ENCODE results near the gene GNAL.

GNAL gene

DNA sequence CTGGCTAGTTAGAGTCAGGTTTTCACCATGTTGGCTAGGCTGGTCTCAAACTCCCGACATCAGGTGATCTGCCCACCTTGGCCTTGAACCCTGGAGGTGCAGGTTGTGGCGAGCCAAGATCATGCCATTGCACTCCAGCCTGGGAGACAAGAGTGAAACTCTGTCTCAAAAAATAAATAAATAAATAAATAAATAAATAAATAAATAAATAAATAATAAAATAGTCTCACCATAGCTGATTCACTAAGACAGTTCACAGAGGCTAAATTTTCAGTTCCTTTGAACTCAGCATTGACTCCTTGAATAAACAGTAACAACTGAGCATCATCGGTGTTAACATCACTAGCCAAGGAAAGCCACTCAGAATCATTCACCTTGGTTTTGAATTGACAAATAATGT is 32.7 kb downstream of the GNAL start:
- TF ChIP-seq, protein P1, sequence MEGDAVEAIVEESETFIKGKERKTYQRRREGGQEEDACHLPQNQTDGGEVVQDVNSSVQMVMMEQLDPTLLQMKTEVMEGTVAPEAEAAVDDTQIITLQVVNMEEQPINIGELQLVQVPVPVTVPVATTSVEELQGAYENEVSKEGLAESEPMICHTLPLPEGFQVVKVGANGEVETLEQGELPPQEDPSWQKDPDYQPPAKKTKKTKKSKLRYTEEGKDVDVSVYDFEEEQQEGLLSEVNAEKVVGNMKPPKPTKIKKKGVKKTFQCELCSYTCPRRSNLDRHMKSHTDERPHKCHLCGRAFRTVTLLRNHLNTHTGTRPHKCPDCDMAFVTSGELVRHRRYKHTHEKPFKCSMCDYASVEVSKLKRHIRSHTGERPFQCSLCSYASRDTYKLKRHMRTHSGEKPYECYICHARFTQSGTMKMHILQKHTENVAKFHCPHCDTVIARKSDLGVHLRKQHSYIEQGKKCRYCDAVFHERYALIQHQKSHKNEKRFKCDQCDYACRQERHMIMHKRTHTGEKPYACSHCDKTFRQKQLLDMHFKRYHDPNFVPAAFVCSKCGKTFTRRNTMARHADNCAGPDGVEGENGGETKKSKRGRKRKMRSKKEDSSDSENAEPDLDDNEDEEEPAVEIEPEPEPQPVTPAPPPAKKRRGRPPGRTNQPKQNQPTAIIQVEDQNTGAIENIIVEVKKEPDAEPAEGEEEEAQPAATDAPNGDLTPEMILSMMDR (IDR thresholded peaks at IDR 0.05; ENCODE audit: low read depth, low read length) = no peak
- TF ChIP-seq POLR2A (IDR thresholded peaks at IDR 0.05; ENCODE audit: extremely low read depth, insufficient read length) = no peak
- no peak for TF ChIP-seq MYC (IDR thresholded peaks at IDR 0.05; ENCODE audit: low read depth, low read length)
- TF ChIP-seq, protein P2, sequence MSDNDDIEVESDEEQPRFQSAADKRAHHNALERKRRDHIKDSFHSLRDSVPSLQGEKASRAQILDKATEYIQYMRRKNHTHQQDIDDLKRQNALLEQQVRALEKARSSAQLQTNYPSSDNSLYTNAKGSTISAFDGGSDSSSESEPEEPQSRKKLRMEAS (IDR thresholded peaks at IDR 0.05; ENCODE audit: low read depth, low read length) = no peak
- no peak overlapping the region for H3K4me3 ChIP-seq (ENCODE audit: low read depth, low read length)
- no peak for DNase-seq (ENCODE audit: low read depth)

DNA sequence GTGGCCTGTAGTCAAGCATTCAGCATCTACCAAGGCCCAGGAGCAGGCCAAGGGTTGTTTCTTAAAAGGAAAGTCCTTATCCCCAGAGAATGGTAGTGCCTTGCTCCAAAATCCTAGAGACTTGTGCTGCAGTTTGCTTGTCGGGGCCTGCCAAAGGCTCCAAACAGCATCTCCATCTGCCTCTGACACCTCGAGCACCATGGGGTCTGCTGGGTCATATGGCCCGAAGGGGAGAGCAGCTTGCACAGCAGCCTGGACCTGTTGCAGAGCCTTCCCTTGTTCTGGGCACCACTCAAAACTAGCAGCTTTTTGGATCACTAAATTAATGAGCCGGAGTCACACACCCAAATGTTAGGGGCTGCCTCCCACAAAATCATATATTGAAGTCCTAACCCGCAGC is 35.7 kb downstream of the GNAL start:
- TF ChIP-seq, protein P1 (IDR thresholded peaks at IDR 0.05; ENCODE audit: low read depth, low read length) = no peak
- TF ChIP-seq MYC (IDR thresholded peaks at IDR 0.05; ENCODE audit: low read depth, low read length) (no peak), POLR2A (IDR thresholded peaks at IDR 0.05; ENCODE audit: extremely low read depth, insufficient read length) (no peak)
- no peak for DNase-seq (ENCODE audit: low read depth)
- H3K4me3 ChIP-seq (ENCODE audit: low read depth, low read length) = no peak overlapping the region

DNA sequence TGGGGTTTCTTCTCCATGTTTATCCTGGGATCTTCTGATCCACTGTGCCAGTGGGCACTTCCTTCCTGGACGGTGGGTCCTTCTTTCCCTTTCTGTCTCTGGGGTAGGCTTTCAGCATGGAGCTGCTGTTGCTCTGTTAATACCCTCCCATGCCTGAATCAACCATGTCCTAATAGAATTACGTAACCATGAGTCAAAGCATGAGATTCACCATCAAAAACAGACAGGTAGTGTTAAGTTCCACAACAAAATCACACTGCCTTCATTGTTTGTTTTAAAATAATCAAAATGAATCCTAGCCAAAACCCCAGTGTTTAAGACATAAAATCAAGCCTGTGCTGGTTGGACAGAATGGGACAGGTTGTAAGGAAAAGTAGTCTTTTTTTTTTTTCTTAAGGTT is 37.5 kb downstream of the GNAL start:
- DNase-seq (ENCODE audit: low read depth) = no peak
- TF ChIP-seq MYC (IDR thresholded peaks at IDR 0.05; ENCODE audit: low read depth, low read length) = no peak
- TF ChIP-seq, protein P1 (IDR thresholded peaks at IDR 0.05; ENCODE audit: low read depth, low read length) = no peak
- TF ChIP-seq, protein P2 (IDR thresholded peaks at IDR 0.05; ENCODE audit: low read depth, low read length) = no peak
- no peak for TF ChIP-seq POLR2A (IDR thresholded peaks at IDR 0.05; ENCODE audit: extremely low read depth, insufficient read length)
- H3K4me3 ChIP-seq (ENCODE audit: low read depth, low read length) = no peak overlapping the region

DNA sequence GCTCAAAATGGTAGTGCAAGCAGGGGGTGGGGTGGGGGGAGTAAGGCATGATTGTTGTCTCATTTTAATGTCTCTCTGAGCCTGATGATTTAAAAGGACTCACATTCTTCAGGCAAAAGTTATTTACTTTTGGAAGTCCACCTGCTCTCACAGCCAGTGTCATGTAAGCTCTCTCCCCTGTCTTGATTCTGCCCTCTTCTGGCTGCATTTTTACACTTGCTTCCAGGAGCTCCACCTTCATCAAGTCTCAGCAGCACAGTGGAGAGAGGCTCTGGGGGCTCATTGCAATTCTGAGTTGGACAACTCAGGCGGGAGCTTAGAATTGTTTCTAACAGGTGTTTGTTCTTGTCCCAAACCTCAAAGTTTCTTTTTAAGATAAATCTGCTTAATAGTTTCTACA is 39.2 kb downstream of the GNAL start:
- H3K4me3 ChIP-seq (ENCODE audit: low read depth, low read length) = no peak overlapping the region
- peak; percentile 48 for DNase-seq (ENCODE audit: low read depth)
- TF ChIP-seq, protein P1 (IDR thresholded peaks at IDR 0.05; ENCODE audit: low read depth, low read length) = peak; percentile 23
- no peak for TF ChIP-seq MYC (IDR thresholded peaks at IDR 0.05; ENCODE audit: low read depth, low read length)
- no peak for TF ChIP-seq POLR2A (IDR thresholded peaks at IDR 0.05; ENCODE audit: extremely low read depth, insufficient read length)
- TF ChIP-seq, protein P2 (IDR thresholded peaks at IDR 0.05; ENCODE audit: low read depth, low read length) = no peak

DNA sequence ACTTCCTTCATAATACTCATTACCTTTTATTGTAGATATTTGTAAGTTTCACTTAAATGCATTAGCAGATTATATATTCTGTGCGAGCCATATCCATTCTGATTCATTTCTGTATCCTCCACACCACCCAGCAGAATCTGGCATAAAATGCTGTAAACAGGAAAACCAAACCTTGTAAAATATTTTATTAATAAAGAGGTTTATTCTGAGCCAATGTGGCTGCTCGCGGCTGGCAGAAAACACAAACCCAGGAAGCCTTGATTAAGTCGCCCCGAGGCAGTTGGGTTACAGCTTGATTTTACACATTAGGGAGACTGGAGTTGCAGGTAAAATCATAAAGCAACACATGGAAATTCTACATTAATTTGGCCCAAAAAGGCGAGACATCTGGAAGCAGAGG is 40.5 kb downstream of the GNAL start:
- TF ChIP-seq MYC (IDR thresholded peaks at IDR 0.05; ENCODE audit: low read depth, low read length) = no peak
- no peak for TF ChIP-seq POLR2A (IDR thresholded peaks at IDR 0.05; ENCODE audit: extremely low read depth, insufficient read length)
- H3K4me3 ChIP-seq (ENCODE audit: low read depth, low read length) = no peak overlapping the region
- DNase-seq (ENCODE audit: low read depth) = no peak

DNA sequence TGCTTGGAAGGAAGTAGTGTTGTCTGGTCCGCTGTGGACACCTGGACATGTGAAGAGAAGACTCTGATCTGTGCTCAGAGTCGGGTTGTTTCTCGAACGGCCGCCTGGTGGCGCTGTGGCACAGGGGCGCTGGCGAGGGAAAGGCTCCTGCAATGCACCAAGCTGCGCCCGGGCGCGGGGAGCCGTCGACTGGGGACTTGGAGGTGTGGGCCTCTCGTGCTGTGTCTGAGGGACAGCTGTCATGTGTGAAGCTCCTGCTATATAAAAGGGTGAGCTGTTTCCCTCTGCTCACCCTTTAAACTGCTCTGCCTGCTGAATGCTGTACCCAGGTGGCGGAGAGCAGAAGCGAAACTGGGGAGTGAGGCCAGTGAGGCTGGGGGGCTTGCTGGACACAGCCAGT is 44.0 kb downstream of the GNAL start:
- TF ChIP-seq, protein P1 (IDR thresholded peaks at IDR 0.05; ENCODE audit: low read depth, low read length) = peak; percentile 76
- TF ChIP-seq MYC (IDR thresholded peaks at IDR 0.05; ENCODE audit: low read depth, low read length) = 0 out of 2 replicates have a peak, but pooled peaks have one; percentile 24
- no peak for TF ChIP-seq POLR2A (IDR thresholded peaks at IDR 0.05; ENCODE audit: extremely low read depth, insufficient read length)
- TF ChIP-seq, protein P2 (IDR thresholded peaks at IDR 0.05; ENCODE audit: low read depth, low read length) = peak; percentile 48
- peak; percentile 78 for DNase-seq (ENCODE audit: low read depth)
- no peak overlapping the region for H3K4me3 ChIP-seq (ENCODE audit: low read depth, low read length)

All from NB4 (cell line).